ENCODE data around the gene TIE1. TPM values are rescaled to one million over a fixed set of nuclear protein-coding genes. Genes with fewer than 3 reads are reported as not detected.
A peak's percentile ranks its signal among the peaks of the same experiment; 100 is the strongest.

Gene TIE1
- total RNA-seq, 1 experiment from 2014 or later = 1.2 TPM

- Mint-ChIP-seq H3K36me3 (ENCODE audit: insufficient read depth in 1 of 3, low read depth in 3 of 3) (no peaks in the 10 kb centered on the region), H3K27ac (peak overlapping the region in 1 of 3 experiments; percentile 29; a peak in 1 of 7 replicates), H3K4me1 (peaks cover 25 to 27% of the 10 kb centered on the region in 2 experiments), H3K9me3 (no peaks in the 10 kb centered on the region), H3K27me3 (ENCODE audit: low read depth) (peaks cover 2% of the 10 kb centered on the region), H3K4me3 (no peak overlapping the region)
- H3K27me3 ChIP-seq (ENCODE audit: insufficient read depth, low read length) = no peaks in the 10 kb centered on the region
- H4K8ac ChIP-seq (replicated peaks; ENCODE audit: insufficient read length, low read depth, low read length) = no peak overlapping the region
- no peaks in the 10 kb centered on the region for H3K79me2 ChIP-seq (ENCODE audit: insufficient read depth, low read length)
- no peak overlapping the region for H3K18ac ChIP-seq (ENCODE audit: insufficient read length, low read depth, low read length)
- no peaks in the 10 kb centered on the region for H4K20me1 ChIP-seq (ENCODE audit: control insufficient read depth, insufficient read depth, insufficient read length)
- no peak overlapping the region for H2BK5ac ChIP-seq (ENCODE audit: insufficient read length, low read length)
- no peak overlapping the region for H3K14ac ChIP-seq (ENCODE audit: insufficient read depth, low read length)
- DNase-seq = no peak
- no peak overlapping the region for H2AFZ ChIP-seq (ENCODE audit: low read length)
- no peak overlapping the region for H3K4me2 ChIP-seq (ENCODE audit: insufficient read depth, insufficient read length, low read length)
- no peak overlapping the region for H2BK120ac ChIP-seq (ENCODE audit: low read depth, low read length, poor library complexity, severe bottlenecking)
- no peaks in the 10 kb centered on the region for H3K9me3 ChIP-seq (ENCODE audit: control insufficient read depth, low read depth, low read length)
- H3K4ac ChIP-seq (ENCODE audit: low read depth, low read length) = no peak overlapping the region
- H2BK15ac ChIP-seq (ENCODE audit: low read depth, low read length) = no peak overlapping the region
- H2BK12ac ChIP-seq (ENCODE audit: insufficient read length, low read depth, low read length) = no peak overlapping the region
- no peak overlapping the region for H4K5ac ChIP-seq (ENCODE audit: insufficient read length, low read depth, low read length)
- no peak overlapping the region for H4K91ac ChIP-seq (ENCODE audit: insufficient read length, low read depth, low read length)
- TF ChIP-seq CTCF (conservative IDR thresholded peaks at IDR 0.05) = no peak
- H3K27ac ChIP-seq (ENCODE audit: insufficient read length, low read depth, low read length) = no peak overlapping the region
- no peak overlapping the region for H2BK20ac ChIP-seq (ENCODE audit: low read depth, low read length, poor library complexity, severe bottlenecking)
- H3K56ac ChIP-seq (ENCODE audit: insufficient read length, low read depth, low read length) = no peak overlapping the region
- no peaks in the 10 kb centered on the region for H3K23me2 ChIP-seq (ENCODE audit: insufficient read length, low read depth, low read length, poor library complexity, severe bottlenecking)
- no peak overlapping the region for H3K9ac ChIP-seq (ENCODE audit: extremely low read depth, insufficient read length, low read length)
- H3K4me1 ChIP-seq (ENCODE audit: insufficient read depth, low read length) = peaks cover 9% of the 10 kb centered on the region
- H3K23ac ChIP-seq (ENCODE audit: insufficient read length, low read depth, low read length) = no peak overlapping the region
- WGBS (ENCODE audit: extremely low coverage, insufficient read length, low lambda C conversion rate) = no CpG with 5 or more reads among the region's 7 CpGs
- H3T11ph ChIP-seq (ENCODE audit: low read length) = no peak overlapping the region
- H3K79me1 ChIP-seq (ENCODE audit: insufficient read depth, low read depth, low read length, poor library complexity, severe bottlenecking) = no peaks in the 10 kb centered on the region
- H2AK5ac ChIP-seq (ENCODE audit: insufficient read length, low read length) = no peak overlapping the region
These were observed 8.6 kb upstream of the TIE1 start for GRCh38 chr1:43292216-43292615.
